ENCODE results near the gene CALML5.

Gene CALML5

GRCh38 chr10:5461914-5462840 is 37.2 kb downstream of the CALML5 start:
- no peak for FAIRE-seq

- no peak for FAIRE-seq
Measured at GRCh38 chr10:5461203-5461588, 38.2 kb downstream of the CALML5 start.

- no peak for FAIRE-seq
Measured at GRCh38 chr10:5460468-5461202, 38.7 kb downstream of the CALML5 start.

- FAIRE-seq: no peak
Measured at GRCh38 chr10:5458949-5459747, 40.2 kb downstream of the CALML5 start.

- no peak for FAIRE-seq
Measured at GRCh38 chr10:5458425-5458824, 40.9 kb downstream of the CALML5 start.

- FAIRE-seq: no peak
Measured at GRCh38 chr10:5457741-5458140, 41.6 kb downstream of the CALML5 start.

- no peak for FAIRE-seq
Measured at GRCh38 chr10:5456563-5456962, 42.8 kb downstream of the CALML5 start.

GRCh38 chr10:5453749-5454489 is 45.5 kb downstream of the CALML5 start:
- FAIRE-seq: no peak

GRCh38 chr10:5450605-5451384 is 48.6 kb downstream of the CALML5 start:
- FAIRE-seq: peak; percentile 45

GRCh38 chr10:5449823-5450222 is 49.5 kb downstream of the CALML5 start:
- FAIRE-seq: no peak

GRCh38 chr10:5449227-5449626 is 50.1 kb downstream of the CALML5 start:
- FAIRE-seq: no peak
